22Rv1 (cell line): ENCODE measurements around the gene ITGB7.
A peak's percentile ranks its signal among the peaks of the same experiment; 100 is the strongest.

Source experiments
- H3K27ac ChIP-seq: fragments of 450-650 bp; 2 replicates; pipeline ENCODE4 v1.5.1; 2017
- ZFX ChIP-seq: fragments of 450-650 bp; IDR thresholded peaks from 2 replicates; pipeline ENCODE4 v1.6.1; 2017; ENCODE audit warnings: antibody characterized with exemption, borderline replicate concordance
- TF ChIP-seq, protein P1 (sequence below): fragments of 450-650 bp; IDR thresholded peaks from 2 replicates; pipeline ENCODE4 v1.5.1; 2017; ENCODE audit warnings: mild to moderate bottlenecking

The ITGB7 gene

DNA sequence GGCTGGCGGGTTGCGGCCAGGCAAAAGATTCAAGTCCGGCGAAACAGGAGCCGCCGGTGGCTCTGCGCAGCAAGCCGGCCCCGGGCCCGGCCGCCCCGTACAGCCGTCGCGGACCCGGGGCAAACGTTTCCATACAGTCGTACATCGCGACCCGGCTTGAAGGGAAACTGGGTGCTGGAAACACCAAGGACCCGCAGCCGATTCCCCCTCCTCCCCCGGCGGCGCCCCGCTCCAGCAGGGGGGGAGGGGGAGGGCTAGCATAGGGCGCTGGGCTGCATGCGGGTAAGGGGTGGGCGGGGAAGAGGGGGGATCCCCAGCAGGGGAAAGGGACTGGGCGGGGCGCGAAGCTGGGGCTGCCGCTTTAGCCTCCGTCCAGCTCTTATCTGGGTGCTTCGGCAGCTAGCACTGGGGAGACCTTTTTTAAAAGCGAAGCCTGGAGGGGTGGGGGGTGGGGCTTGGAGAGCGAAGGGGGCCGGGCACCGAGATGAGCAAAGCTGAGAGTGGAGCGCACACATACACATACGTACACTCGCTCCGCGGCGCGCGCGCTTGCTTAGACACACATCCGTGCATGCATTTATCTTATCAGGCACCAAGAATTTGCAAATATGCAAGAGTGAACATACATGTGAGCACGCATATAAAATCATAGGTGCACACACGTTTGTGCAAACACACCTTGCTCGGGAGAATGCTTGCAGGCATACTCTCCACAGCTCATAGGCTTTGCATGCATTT, 13.1 kb upstream of the ITGB7 start:
- TF ChIP-seq ZFX, result no peak
- TF ChIP-seq, protein P1, sequence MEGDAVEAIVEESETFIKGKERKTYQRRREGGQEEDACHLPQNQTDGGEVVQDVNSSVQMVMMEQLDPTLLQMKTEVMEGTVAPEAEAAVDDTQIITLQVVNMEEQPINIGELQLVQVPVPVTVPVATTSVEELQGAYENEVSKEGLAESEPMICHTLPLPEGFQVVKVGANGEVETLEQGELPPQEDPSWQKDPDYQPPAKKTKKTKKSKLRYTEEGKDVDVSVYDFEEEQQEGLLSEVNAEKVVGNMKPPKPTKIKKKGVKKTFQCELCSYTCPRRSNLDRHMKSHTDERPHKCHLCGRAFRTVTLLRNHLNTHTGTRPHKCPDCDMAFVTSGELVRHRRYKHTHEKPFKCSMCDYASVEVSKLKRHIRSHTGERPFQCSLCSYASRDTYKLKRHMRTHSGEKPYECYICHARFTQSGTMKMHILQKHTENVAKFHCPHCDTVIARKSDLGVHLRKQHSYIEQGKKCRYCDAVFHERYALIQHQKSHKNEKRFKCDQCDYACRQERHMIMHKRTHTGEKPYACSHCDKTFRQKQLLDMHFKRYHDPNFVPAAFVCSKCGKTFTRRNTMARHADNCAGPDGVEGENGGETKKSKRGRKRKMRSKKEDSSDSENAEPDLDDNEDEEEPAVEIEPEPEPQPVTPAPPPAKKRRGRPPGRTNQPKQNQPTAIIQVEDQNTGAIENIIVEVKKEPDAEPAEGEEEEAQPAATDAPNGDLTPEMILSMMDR, result no peak
- H3K27ac ChIP-seq, result peak overlapping the region; percentile 98

DNA sequence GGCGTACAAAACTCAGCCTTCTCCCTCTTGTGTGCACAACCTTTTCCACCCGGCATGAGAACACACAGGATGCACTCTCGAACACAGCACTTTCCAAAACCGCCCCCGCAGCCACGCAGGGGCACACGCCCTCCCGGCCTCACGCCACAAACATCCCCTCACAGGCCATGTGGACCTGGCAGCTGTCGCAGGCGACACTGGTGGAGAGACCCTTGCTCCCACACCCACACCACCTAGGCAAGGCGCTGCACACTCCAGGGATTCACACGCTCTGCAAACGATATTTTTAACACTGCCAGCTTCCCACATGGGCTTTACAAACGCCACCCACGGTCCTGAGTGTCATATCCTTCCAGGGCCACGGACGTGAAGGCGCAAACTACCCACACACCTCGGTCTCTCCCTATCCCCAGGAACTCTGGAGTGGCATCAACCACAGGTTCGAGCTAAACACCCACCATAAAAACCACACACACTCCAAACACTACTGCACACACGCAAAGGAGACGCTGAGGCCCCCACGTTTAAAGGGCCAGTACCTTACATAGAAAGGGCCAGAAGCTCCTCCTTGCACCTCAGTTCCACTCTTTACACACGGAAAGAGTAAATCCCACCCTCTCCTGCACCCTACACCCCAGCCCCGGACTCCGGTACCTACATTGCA, 12.4 kb upstream of the ITGB7 start:
- TF ChIP-seq, protein P1, result no peak
- no peak for TF ChIP-seq ZFX
- H3K27ac ChIP-seq, result peak overlapping the region; percentile 98; the same call in 1 of the 2 replicates

DNA sequence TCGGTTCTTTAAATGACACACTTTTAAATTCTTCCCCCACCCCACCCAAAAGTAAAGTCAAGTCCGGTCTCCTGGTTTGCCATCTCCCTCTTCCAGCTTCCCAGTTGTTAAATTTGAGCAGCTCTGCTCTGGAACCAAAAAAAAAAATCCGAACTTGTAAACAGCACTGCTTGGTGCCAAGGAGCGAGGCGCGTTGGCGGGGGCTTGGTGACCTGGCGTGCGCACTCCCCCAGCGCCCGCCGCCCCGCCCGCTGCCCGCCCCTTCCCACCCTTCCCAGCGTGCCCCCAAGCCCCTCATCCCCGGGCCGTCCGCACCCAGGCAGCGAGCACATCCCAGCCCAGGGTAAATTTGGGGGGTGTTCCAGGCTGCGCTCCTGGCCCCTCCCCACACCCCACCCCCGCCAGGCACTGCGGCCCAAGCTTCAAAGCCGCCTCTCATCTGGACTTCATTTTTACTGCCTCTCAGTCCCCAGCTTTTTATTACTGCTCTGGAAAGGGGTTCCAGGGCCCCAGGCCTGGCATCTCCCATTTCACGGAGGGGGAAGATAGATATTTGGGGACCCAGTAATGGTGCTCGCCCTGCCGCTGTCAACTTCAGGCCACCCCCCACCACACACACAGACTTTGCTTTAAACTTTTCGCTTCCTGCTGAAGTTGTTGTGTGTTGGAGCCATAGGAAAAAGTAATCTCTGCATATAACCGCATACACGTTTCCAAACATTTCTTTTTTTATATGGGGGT, 11.7 kb upstream of the ITGB7 start:
- TF ChIP-seq ZFX, result no peak
- H3K27ac ChIP-seq, result 0 out of 2 replicates have a peak overlapping the region, but pooled peaks have one; percentile 18

DNA sequence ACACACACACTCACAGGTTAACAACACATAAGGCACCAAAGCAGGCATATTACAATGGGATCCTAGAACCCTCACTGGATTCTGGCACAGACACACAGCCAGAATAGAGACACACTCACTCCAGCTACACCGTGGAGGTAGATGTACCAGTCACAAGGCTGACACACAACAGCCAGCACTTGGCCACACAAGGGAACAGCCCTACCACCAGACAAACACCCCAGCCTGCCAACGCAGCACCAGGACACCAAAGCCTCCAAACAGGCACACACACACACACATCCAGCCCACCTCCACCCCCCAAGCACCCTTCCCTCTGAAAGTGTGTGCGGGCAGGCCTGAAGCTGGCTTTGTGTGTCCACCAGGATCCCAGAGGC, 10.9 kb upstream of the ITGB7 start:
- 0 out of 2 replicates have a peak overlapping the region, but pooled peaks have one; percentile 18 for H3K27ac ChIP-seq
- TF ChIP-seq, protein P1, result no peak
- no peak for TF ChIP-seq ZFX

DNA sequence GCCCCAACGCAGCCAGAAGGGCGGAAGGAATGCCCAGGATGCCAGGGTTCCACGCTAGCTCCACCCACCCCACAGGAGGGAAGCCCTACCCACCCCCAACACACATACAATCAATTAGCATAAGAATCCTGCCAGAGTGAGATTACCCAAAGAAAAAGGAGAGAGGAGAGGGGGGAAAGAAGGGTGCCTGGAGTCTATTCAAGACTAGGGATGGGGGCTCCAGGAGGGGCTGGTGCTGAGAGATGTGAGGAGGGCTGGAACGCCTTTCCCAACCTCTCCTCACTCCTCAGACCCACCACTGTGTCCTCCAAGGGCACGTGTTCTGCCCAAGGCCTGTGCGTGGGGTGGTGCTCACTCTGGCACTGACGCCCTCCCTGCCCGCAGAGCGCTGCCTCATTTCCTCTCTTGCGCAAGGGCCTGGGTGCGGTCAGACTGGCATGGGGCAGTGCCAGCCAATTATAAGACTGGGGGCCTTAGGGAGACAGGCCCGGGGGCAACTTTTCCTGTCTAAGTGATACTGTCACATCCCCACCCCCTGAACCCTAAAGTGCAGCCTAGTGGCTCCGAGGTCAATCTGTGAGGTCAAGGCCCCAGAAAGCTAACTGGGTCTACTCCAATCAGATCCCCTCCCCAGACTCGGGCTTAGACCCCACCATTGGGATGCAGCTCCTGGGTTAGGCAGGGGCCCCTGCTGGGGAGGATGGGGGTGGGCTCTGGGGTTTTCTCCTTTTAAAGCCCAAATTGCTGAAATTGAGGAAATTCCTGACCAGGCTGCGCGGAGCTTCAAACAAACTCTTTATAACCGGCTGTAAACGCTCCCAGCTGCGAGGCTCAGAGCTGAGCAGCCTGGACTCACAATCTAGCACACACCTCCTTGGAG, 10.2 kb upstream of the ITGB7 start:
- 0 out of 2 replicates have a peak overlapping the region, but pooled peaks have one; percentile 18 for H3K27ac ChIP-seq
- TF ChIP-seq, protein P1, result no peak
- no peak for TF ChIP-seq ZFX

DNA sequence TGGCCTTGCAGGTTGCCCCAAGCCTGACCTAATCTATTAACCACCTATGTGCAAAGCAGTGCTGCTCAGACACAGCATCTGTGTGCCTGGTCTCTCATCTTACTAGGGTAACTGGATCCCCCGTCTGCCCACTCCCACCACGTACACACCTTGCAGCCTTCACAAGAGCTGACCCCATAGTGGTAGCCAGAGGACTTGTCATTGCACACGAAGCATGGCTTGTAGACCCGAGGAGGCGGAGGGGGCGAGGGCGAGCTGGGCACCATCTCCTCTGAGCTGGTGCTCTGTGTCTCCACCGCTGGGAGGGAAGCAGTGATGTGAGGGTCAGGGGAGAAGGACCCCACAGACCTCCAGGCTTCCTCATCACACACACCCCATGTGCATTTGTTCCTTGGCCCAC, 8.4 kb upstream of the ITGB7 start:
- TF ChIP-seq, protein P1, result no peak
- no peak for TF ChIP-seq ZFX
- no peak overlapping the region for H3K27ac ChIP-seq
